Inflammatory macrophage treated with lipopolysaccharide for 4 hours (primary cell): ENCODE measurements around the gene HECTD4.
A peak's percentile ranks its signal among the peaks of the same experiment; 100 is the strongest.
"Not testable (repeated sequence)": the region's sequence is repeated elsewhere in the genome, so short reads cannot be mapped to it uniquely, and the experiment has no call there.

Experiments used
- DNase-seq: peaks from one replicate; pipeline ENCODE4 v3.0.0-alpha.2; 2020

HECTD4 gene

DNA sequence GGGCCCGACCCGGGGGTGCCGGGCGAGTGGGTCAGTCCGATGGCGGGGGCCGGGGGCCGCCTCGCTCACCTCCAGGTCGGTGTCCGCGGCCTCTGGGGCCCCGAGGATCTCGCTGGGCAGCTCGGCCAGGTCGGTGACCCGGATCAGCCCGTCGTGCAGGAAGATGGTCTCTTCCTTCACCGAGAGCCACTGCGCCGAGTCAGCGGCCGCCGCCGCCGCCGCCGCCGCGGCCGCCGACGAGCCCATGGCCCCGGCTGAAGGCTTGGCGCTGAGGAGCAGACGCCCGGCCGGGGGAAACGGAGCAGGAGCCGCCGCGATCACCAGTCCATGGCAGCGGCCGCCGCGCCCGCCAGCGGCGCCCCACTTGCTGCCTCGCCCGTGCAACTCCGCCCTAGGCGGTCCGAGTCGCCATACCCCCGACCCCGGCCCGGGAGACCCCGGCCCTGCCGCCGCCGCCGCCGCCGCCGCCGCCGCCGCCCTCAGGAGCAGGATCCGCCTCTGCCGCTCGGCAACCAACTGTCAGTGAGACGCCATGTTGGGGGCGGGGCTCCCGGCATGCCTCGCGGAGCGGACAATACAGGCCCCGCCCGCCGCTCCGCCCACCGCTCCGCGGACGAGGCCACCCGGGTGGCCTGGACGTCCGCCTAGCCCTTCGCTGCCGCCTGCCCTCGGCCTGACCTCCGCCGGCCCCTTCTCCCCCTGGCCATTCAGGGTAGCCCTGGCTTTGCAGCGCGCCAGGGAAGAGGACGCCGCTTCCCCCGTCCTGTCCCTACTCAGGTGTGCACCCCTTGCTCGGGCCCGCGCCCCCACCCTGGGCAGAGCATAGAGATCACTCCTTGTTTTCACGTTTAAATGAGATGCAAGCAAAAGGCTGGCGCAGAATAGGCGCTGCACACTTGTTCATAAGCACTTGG lies at the start of gene HECTD4:
Gene HECTD4, minus strand, starts transcription at position 549 of the 914 bp plus-strand sequence. Its CDS starts 303 bp downstream, at position 246.
- DNase-seq, result peak; percentile 95

- no peak for DNase-seq
Measured at GRCh38 chr12:112431965-112432364, 49.7 kb upstream of the HECTD4 start.

- peak; percentile 19 for DNase-seq
Measured at GRCh38 chr12:112430929-112431328, 48.7 kb upstream of the HECTD4 start.

GRCh38 chr12:112427760-112428159 lies 45.5 kb upstream of the HECTD4 start:
- no peak for DNase-seq

GRCh38 chr12:112425582-112426382 lies 43.6 kb upstream of the HECTD4 start:
- DNase-seq, result no peak

DNA sequence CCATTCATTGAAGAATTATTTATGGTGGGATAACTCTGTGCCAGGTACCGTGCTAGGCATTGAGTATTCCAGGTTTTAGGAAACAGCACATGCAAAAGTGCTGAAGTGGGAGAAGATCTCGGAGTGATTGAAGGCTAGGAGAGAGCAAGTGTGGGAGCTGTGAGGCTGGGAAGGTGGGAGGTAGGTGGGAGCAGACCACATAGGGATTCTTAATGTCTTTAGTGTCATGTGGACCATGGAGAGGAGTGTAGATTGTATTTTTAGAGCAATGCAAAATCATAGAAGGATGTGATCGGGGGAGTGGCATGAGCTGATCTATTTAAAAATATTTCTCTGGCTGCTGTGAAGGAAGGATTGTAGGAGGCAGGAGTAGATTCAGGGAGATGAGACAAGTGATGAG lies 41.9 kb upstream of the HECTD4 start:
- no peak for DNase-seq

GRCh38 chr12:112422531-112422930 lies 40.3 kb upstream of the HECTD4 start:
- DNase-seq, result no peak

DNA sequence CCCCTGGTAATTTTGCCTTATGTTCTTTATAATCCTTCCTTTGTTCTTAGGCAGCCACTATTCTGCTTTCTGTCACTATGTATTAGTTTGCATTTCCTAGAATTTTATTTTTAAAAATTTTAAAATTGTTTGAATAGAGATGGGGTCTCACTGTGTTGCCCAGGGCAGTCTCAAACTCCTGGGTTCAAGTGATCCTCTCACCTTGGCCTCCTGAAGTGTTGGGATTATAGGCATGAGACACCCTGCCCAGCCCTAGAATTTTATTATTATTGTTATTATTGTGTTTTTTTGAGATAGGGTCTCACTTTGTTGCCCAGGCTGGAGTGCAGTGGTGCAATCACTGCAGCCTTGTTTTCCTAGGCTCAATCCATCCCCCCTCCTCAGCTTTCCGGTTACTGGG lies 39.1 kb upstream of the HECTD4 start:
- DNase-seq, result no peak

GRCh38 chr12:112420740-112421139 lies 38.5 kb upstream of the HECTD4 start:
- no peak for DNase-seq

DNA sequence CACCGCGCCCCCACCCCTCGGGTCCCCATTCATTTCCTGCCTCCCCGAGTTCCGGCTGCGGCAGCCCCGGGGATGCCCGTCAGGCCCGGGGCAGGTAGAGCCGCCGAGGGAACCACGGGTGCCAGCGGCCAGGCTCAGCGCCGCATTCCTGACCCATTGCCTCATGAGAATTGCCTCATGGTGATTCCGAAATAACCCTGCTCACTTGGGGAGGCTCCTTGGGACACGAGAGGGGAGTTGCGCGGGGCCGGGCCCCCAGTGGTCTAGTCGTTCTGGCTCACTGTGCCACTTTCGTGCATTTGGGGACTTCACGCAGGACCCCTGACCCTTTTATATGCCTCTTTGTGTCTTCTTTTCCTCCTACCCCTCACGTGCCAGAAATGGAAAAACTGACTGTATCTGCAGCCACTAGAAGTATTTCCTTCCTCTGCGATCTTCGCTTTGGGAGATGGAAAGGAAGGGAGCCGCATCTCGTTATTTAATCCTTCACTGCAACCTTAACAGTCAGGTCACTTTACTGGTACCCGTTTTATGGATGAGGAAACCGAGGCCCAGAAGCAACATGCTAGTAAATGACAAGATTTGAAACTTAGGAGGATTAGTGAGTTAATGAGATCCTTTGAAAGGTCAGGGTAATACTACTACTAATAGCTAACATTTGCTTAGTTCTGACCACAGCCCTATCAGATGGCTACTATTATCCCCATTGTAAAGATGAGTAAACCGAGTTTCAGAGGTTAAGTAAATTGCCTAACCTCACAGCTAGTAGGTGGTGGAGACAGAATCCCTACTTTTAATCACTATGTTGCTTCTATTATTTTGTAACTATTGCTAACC lies 37.3 kb upstream of the HECTD4 start:
- DNase-seq, result peak; percentile 71

DNA sequence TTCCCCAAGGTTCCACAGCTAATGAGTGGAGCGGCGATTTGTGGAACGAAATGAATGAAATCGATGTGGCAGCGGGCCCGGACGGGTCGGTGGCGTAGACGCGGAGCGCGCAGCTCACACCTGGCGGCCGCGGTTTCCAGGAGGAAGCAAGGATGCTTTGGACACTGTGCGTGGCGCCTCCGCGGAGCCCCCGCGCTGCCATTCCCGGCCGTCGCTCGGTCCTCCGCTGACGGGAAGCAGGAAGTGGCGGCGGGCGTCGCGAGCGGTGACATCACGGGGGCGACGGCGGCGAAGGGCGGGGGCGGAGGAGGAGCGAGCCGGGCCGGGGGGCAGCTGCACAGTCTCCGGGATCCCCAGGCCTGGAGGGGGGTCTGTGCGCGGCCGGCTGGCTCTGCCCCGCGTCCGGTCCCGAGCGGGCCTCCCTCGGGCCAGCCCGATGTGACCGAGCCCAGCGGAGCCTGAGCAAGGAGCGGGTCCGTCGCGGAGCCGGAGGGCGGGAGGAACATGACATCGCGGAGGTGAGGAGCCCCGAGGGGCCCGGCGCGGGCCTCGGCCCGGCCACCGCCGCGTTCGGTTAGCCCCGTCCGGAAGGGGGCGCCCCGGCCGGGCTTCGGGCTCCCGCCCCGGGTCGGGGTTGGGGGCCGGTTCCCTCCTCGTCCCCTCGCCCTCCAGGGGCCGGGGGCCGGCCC lies 36.5 kb upstream of the HECTD4 start, which contains the start of gene PTPN11:
Gene PTPN11, plus strand, starts transcription at position 340 of the 689 bp plus-strand sequence. Its CDS starts 165 bp downstream, at position 505.
- peak; percentile 84 for DNase-seq

DNA sequence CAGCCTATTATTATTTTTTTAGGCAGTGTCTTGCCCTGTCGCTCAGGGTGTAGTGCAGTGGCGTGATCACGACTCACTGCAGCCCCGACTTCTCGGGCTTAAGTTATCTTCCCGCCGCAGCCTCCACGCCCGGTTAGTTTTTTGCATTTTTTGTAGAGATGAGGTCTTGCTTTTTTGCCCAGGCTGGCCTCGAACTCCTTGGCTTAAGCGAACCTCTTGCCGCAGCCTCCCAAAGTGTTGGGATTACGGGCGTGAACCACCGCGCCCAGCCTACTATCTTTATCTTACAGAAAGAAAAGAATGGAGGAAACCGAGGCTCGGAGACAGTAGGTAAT lies 36.0 kb upstream of the HECTD4 start:
- peak; percentile 1 for DNase-seq

- DNase-seq, result not testable (repeated sequence)
Measured at GRCh38 chr12:112415457-112415856, 33.2 kb upstream of the HECTD4 start.

DNA sequence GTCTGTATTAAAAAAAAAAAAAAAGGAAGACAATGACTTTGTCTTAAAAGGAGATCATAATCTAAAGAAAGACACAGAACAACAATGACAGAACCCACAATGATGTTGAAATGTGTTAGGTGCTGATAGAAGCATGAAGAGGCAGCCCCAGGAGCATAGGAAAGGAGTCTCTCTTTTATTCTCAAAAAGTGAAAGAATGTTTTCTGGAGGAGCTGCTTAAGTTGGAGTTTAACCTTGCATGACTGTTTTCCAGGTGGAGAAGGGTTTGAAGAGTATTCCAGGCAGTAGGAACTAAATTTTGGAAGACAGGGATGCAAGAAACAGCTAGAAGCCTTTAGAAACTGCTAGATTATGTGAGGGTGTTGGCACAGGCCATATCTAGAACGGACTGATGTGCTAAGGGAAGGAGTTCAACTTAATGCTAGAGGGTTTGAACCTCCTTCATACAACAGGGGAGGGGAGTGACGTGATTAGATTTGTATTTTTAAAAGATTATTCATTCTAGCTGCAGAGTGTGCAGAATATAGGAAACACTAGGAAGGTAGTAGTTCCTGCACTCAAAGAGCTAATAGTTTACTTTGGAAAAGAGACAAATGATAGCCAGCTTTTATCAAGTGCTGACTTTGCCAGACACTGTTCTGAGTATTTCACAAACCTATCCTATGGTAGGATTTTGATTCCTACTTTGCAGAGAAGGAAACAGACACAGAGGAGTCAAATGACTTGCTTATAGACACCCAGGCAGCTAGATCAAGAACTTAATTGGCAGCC lies 31.8 kb upstream of the HECTD4 start:
- no peak for DNase-seq

DNA sequence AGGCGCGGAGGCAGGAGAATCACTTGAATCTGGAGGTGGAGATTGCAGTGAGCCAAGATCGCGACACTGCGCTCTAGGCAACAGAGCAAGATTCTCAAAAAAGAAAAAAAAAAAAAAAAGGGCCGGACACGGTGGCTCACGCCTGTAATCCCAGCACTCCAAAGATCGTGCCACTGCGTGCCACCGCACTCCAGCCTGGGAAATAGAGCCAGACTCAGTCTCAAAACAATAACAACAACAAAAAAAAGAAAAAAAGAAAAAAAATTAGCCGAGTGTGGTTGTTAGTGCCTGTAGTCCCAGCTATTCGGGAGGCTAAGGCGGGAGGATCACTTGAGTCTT lies 27.6 kb upstream of the HECTD4 start:
- no peak for DNase-seq

DNA sequence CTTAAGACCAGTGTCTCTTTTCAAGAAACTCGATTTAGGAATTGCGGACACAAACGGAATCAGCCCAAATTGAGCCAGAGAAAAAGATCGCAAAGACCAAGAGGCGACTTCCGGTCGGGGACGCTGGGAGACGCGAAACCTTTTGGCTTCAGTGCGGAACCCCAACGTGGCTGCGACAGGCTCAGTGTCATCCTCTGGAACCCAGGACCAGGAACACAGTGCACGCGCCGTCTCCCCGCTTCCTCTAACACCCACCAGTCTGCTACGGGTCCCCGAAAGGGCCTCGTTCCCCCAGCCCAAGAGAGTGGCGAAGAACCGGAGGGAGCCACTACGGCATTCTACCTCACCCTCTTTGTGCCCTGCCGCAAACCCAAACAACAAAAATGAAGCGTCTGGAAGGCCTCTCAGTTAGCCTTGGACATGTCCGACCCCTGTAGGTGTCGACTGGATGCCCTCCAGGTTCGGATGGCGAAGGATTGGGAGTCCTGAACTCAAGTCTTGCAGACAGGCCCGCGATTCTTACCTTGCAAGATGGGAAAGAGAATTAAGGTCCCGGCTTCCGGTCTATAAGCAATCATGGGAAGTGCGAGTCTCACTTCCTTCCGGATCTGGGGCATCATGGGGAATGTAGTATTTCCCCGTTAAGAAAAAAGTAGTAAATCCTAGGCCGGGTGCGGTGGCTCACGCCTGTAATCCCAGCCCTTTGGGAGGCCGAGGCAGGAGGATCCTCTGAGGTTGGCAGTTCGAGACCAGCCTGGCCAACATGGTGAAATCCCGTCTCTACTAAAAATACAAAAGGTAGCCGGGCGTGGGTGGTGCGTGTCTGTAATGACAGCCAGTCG lies 27.1 kb upstream of the HECTD4 start, which contains the start of gene RPL6:
Gene RPL6, minus strand, starts transcription at position 542 of the 842 bp plus-strand sequence. CDS start 949 bp downstream, outside the sequence.
- peak; percentile 94 for DNase-seq

GRCh38 chr12:112408621-112409020 lies 26.4 kb upstream of the HECTD4 start:
- no peak for DNase-seq

- DNase-seq, result not testable (repeated sequence)
Measured at GRCh38 chr12:112407683-112408082, 25.5 kb upstream of the HECTD4 start.

GRCh38 chr12:112406519-112407488 lies 24.6 kb upstream of the HECTD4 start:
- no peak for DNase-seq
